Ascending aorta (tissue), 2 donors: ENCODE measurements around the gene DKK1. TPM values are rescaled to one million over a fixed set of nuclear protein-coding genes. Genes with fewer than 3 reads are reported as not detected.

Experiments used
- DNase-seq, 2 donors: peaks; one replicate each; pipeline ENCODE4 v3.0.0-alpha.2; 2019; ENCODE audit warnings: low spot score in 2 of 2
- H3K27ac ChIP-seq, 2 donors: fragments of 200-600 bp; sonication (generic); one replicate each; pipeline ENCODE4 v1.5.1; 2016 to 2017; ENCODE audit warnings: mild to moderate bottlenecking in 1 of 2
- H3K27me3 ChIP-seq: fragments of 200-600 bp; sonication (generic); one replicate; pipeline ENCODE4 v1.5.1; 2017
- H3K36me3 ChIP-seq, 2 donors: fragments of 200-600 bp; sonication (generic); one replicate each; pipeline ENCODE4 v1.5.1; 2016
- H3K4me1 ChIP-seq, 2 donors: fragments of 200-600 bp; sonication (generic); one replicate each; pipeline ENCODE4 v1.5.1; 2016 to 2017; ENCODE audit warnings: mild to moderate bottlenecking in 1 of 2
- H3K4me3 ChIP-seq, 2 donors: fragments of 200-600 bp; sonication (generic); one replicate each; pipeline ENCODE4 v1.5.1; 2016 to 2017; ENCODE audit warnings: mild to moderate bottlenecking in 1 of 2
- H3K9me3 ChIP-seq, 2 donors: fragments of 200-600 bp; sonication (generic); one replicate each; pipeline ENCODE4 v1.5.1; 2016
- CTCF ChIP-seq, 3 experiments: fragments of 200-600 bp in 2 of 3; fragments of 450-650 bp in 1 of 3; sonication (generic) in 2 of 3; IDR thresholded peaks; one replicate each; pipeline ENCODE4 v1.5.1; 2016 to 2019; ENCODE audit warnings: antibody characterized with exemption in 3 of 3, mild to moderate bottlenecking in 1 of 3, moderate library complexity in 1 of 3
- intact Hi-C: fragments of 100-400 bp; cut with DNase I; formaldehyde crosslinking; loops from one replicate; pipeline ENCODE4 v1.15.1; 2023
- total RNA-seq: library from RNA; depleted of rRNA; stranded (reverse); fragments of >200 nt; gene quantifications from one replicate; pipeline ENCODE4 v1.1.0, GENCODE V29; 2016

DKK1 gene
- total RNA-seq, 1 donor from 2014 or later: 1.6 TPM

DNA sequence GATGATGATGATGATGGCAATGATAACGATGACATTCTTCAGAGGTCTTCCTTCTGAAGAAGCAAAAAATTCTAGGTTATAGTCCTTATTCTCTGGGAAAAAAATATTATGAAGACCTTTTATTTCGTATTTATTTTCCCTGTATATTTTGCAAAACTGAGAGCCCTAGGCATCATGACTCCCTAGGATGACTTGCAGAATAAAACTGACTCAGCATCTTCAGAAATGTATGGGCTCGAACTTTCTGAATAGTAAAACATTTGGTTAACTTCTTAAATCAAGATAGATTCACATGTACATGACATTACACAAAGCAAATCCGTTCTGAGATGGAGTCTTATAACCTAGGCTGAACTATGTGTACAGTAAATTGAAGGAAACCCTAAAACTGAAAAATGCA is 29.4 kb downstream of the DKK1 start:
- H3K4me1 ChIP-seq: no peaks in the 10 kb centered on the region
- no peak for TF ChIP-seq CTCF (IDR thresholded peaks at IDR 0.05)
- intact Hi-C loops: no loop called here
- no peak overlapping the region for H3K4me3 ChIP-seq
- DNase-seq: no peak
- H3K27me3 ChIP-seq: no peaks in the 10 kb centered on the region
- H3K36me3 ChIP-seq: no peaks in the 10 kb centered on the region
- H3K27ac ChIP-seq: no peak overlapping the region
- H3K9me3 ChIP-seq: no peaks in the 10 kb centered on the region

DNA sequence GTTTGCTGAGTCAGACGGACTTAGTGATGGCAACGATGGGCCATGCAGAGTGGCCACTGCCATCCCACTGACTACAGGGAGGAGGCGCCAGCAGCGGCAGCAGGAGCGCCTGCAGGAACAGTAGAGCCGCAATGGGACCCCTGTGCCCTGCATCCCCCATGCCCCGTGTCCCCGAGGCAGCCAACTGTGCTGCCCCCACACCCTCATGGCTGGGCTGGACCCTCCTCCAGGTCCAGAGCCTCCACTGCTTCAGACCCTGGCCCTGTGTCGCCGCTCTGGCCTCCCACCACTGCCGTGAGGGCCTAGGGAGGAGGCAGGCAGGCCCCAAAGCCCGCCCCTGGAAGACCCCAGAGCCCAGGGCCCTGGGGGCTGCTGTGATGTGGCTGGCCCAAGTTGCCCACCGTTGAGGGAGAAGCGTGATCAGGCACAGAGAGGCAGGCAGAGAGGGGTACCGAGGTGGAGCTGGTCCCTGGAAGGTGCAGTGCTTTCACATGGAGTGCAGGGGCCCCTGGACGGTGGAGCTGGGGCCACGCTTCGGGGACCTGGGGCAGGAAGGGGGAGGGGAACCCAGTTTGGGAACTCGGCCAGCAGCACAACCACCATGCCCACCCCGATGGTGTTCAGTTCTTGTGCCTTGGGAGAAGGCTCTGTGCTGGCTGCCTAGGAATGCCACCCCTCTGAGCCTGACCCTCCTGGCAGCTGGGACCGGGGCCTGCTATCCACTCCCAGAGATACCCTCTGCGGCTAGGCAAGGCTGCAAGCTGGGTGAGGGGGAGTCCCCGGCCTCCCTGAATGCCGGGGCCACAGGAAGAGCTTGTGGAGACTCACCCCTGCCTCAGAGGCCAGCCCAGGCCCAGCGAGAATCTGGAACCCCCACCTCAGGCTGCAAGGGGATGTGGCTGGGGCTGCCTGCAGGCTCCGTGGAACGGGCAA is 32.6 kb downstream of the DKK1 start:
- Histone ChIP-seq H3K4me1 (no peaks in the 10 kb centered on the region), H3K36me3 (no peaks in the 10 kb centered on the region), H3K27me3 (no peaks in the 10 kb centered on the region), H3K4me3 (no peak overlapping the region), H3K9me3 (no peaks in the 10 kb centered on the region), H3K27ac (no peak overlapping the region)
- DNase-seq: no peak
- TF ChIP-seq CTCF (IDR thresholded peaks at IDR 0.05): no peak
- intact Hi-C loops: no loop called here

GRCh38 chr10:52347327-52347667 is 33.2 kb downstream of the DKK1 start:
- no peaks in the 10 kb centered on the region for H3K9me3 ChIP-seq
- intact Hi-C loops: no loop called here
- no peaks in the 10 kb centered on the region for H3K36me3 ChIP-seq
- no peak overlapping the region for H3K4me3 ChIP-seq
- no peak for DNase-seq
- H3K27me3 ChIP-seq: no peaks in the 10 kb centered on the region
- H3K27ac ChIP-seq: no peak overlapping the region
- H3K4me1 ChIP-seq: no peaks in the 10 kb centered on the region
- TF ChIP-seq CTCF (IDR thresholded peaks at IDR 0.05): no peak

GRCh38 chr10:52348037-52348564 is 34.0 kb downstream of the DKK1 start:
- Histone ChIP-seq H3K27me3 (no peaks in the 10 kb centered on the region), H3K36me3 (no peaks in the 10 kb centered on the region), H3K9me3 (no peaks in the 10 kb centered on the region), H3K4me3 (no peak overlapping the region), H3K27ac (no peak overlapping the region), H3K4me1 (no peaks in the 10 kb centered on the region)
- no peak for TF ChIP-seq CTCF (IDR thresholded peaks at IDR 0.05)
- DNase-seq: no peak
- intact Hi-C loops: no loop called here

DNA sequence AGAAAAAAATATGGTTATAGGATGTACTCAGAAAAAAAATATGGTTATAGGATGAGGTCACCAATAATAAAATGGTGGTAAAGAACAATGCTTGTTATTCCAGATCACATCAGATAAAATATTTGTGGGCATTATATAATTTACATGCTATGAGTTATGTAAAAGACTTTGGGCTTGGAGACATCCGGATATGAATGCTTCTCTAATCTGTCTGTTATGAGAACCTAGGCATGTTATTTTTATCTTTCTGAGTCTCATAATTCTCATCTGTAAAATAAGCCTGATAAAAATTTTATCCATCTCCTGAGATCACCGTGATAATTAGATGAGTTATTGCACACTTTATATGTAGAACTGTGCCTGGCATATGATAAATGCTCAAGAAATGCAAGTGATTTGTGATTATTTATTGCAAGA is 37.8 kb downstream of the DKK1 start:
- no peaks in the 10 kb centered on the region for H3K4me1 ChIP-seq
- no peak overlapping the region for H3K4me3 ChIP-seq
- TF ChIP-seq CTCF (IDR thresholded peaks at IDR 0.05): no peak
- no peak overlapping the region for H3K27ac ChIP-seq
- no peaks in the 10 kb centered on the region for H3K27me3 ChIP-seq
- no peak for DNase-seq
- intact Hi-C loops: no loop called here
- no peaks in the 10 kb centered on the region for H3K36me3 ChIP-seq
- H3K9me3 ChIP-seq: no peaks in the 10 kb centered on the region
